Liver (tissue), 9 donors: ENCODE results near the gene ZKSCAN1. TPM values are rescaled to one million over a fixed set of nuclear protein-coding genes. Genes with fewer than 3 reads are reported as not detected.

Experiments used
- DNase-seq: peaks from one replicate; pipeline ENCODE4 v3.0.0-alpha.2; 2017; ENCODE audit warnings: low spot score
- H3K27ac ChIP-seq, 2 donors: one replicate each; pipeline ENCODE4 v1.7.0; 2013; ENCODE audit warnings: inconsistent platforms in 2 of 2, low read length in 2 of 2, control low read depth in 1 of 2, low read depth in 1 of 2, mild to moderate bottlenecking in 1 of 2
- H3K27me3 ChIP-seq, 4 donors: one replicate each; pipeline versions ENCODE4 v1.6.1 to v1.7.0; 2013; ENCODE audit warnings: low read length in 3 of 4, inconsistent platforms in 1 of 4, mild to moderate bottlenecking in 1 of 4, moderate library complexity in 1 of 4; ENCODE audit not compliant: control insufficient read depth in 4 of 4, insufficient read depth in 4 of 4
- H3K36me3 ChIP-seq, 4 donors: one replicate each; pipeline versions ENCODE4 v1.6.1 to v1.7.0; 2013; ENCODE audit warnings: low read length in 3 of 4, mild to moderate bottlenecking in 3 of 4, low read depth in 1 of 4, moderate library complexity in 1 of 4; ENCODE audit not compliant: control insufficient read depth in 4 of 4, insufficient read depth in 3 of 4
- H3K4me1 ChIP-seq, 4 donors: one replicate each; pipeline versions ENCODE4 v1.6.1 to v1.7.0; 2013; ENCODE audit warnings: low read length in 3 of 4, mild to moderate bottlenecking in 3 of 4, moderate library complexity in 1 of 4; ENCODE audit not compliant: control insufficient read depth in 4 of 4, insufficient read depth in 4 of 4
- H3K4me3 ChIP-seq, 3 donors: one replicate each; pipeline versions ENCODE4 v1.6.1 to v1.7.0; 2013; ENCODE audit warnings: low read length in 3 of 3, control low read depth in 1 of 3, low read depth in 1 of 3, mild to moderate bottlenecking in 1 of 3
- H3K9ac ChIP-seq, 2 donors: one replicate each; pipeline ENCODE4 v1.7.0; 2013; ENCODE audit warnings: low read length in 2 of 2, mild to moderate bottlenecking in 2 of 2, moderate library complexity in 2 of 2, control low read depth in 1 of 2, low read depth in 1 of 2
- H3K9me3 ChIP-seq, 4 donors: one replicate each; pipeline versions ENCODE4 v1.6.1 to v1.7.0; 2013; ENCODE audit warnings: low read length in 3 of 4; ENCODE audit not compliant: control insufficient read depth in 4 of 4
- CTCF ChIP-seq: fragments of 150-350 bp; IDR thresholded peaks from 2 replicates; pipeline ENCODE4 v1.5.1; 2017; ENCODE audit warnings: improper control_type of control experiment, low read depth, low read length; ENCODE audit not compliant: missing input control
- EGR1 ChIP-seq, 2 donors: IDR thresholded peaks; 2 replicates each; pipeline ENCODE4 v1.6.1; 2016 to 2018; ENCODE audit warnings: antibody characterized with exemption in 2 of 2, low read depth in 2 of 2
- FOXA1 ChIP-seq: IDR thresholded peaks from 2 replicates; pipeline ENCODE4 v1.6.1; 2016; ENCODE audit warnings: antibody characterized with exemption
- FOXA2 ChIP-seq: IDR thresholded peaks from 2 replicates; pipeline ENCODE4 v1.6.1; 2016; ENCODE audit warnings: antibody characterized with exemption
- GABPA ChIP-seq, 2 donors: IDR thresholded peaks in 1 of 2; conservative IDR thresholded peaks in 1 of 2; 2 replicates each; pipeline ENCODE4 v1.6.1; 2016; ENCODE audit warnings: antibody characterized with exemption in 2 of 2, mild to moderate bottlenecking in 1 of 2, moderate library complexity in 1 of 2
- HNF4G ChIP-seq: IDR thresholded peaks from 2 replicates; pipeline ENCODE4 v1.6.1; 2016; ENCODE audit warnings: antibody characterized with exemption
- JUND ChIP-seq, 2 donors: IDR thresholded peaks; 2 replicates each; pipeline ENCODE4 v1.6.1; 2016; ENCODE audit warnings: antibody characterized with exemption in 2 of 2
- NR2F2 ChIP-seq: IDR thresholded peaks from 2 replicates; pipeline ENCODE4 v1.6.1; 2016; ENCODE audit warnings: antibody characterized with exemption
- RAD21 ChIP-seq, 2 donors: IDR thresholded peaks; 2 replicates each; pipeline ENCODE4 v1.6.1; 2016; ENCODE audit warnings: antibody characterized with exemption in 2 of 2, mild to moderate bottlenecking in 2 of 2
- REST ChIP-seq: IDR thresholded peaks from 2 replicates; pipeline ENCODE4 v1.6.1; 2016; ENCODE audit warnings: antibody characterized with exemption, mild to moderate bottlenecking
- RXRA ChIP-seq, 2 donors: IDR thresholded peaks; 2 replicates each; pipeline ENCODE4 v1.6.1; 2017 to 2018; ENCODE audit warnings: antibody characterized with exemption in 2 of 2, mild to moderate bottlenecking in 1 of 2
- TAF1 ChIP-seq: conservative IDR thresholded peaks from 2 replicates; pipeline ENCODE4 v1.6.1; 2016; ENCODE audit warnings: antibody characterized with exemption, mild to moderate bottlenecking
- YY1 ChIP-seq: IDR thresholded peaks from 2 replicates; pipeline ENCODE4 v1.6.1; 2016; ENCODE audit warnings: antibody characterized with exemption, mild to moderate bottlenecking
- WGBS: extraction: QIAGEN DNeasy Blood & Tissue Kit; methylation state at CpG from one replicate; pipeline ENCODE4 v1.1.7; 2013; 5-methylcytosine and 5-hydroxymethylcytosine counted together
- polyA plus RNA-seq, 2 donors: library from polyadenylated mRNA; stranded (reverse) in 1 of 2; unstranded in 1 of 2; fragments of 200-250 nt in 1 of 2; fragments of >200 nt in 1 of 2; fragmentation: Nextera tagmentation in 1 of 2; extraction: Ambion mirVana in 1 of 2; gene quantifications; one replicate each; pipeline versions ENCODE4 v1.2.1 to v1.2.3, GENCODE V29; 2013 to 2015
- total RNA-seq, 2 donors: library from RNA; depleted of rRNA; stranded (reverse); fragments of >200 nt; gene quantifications; one replicate each; pipeline ENCODE4 v1.2.3, GENCODE V29; 2014
- TF ChIP-seq, protein P1 (sequence below): IDR thresholded peaks from 2 replicates; pipeline ENCODE4 v1.6.1; 2016; ENCODE audit warnings: antibody characterized with exemption
- donor health status: healthy.
- donor health status: healthy.
- donor health status: healthy.
- donor health status: healthy.
- donor health status: healthy.

The ZKSCAN1 gene
- total and polyA plus RNA-seq, 4 donors, result 11.8 to 117 (median 30.1) TPM

GRCh38 chr7:100024020-100024619 is 8.7 kb downstream of the ZKSCAN1 start (continued):
- TF ChIP-seq FOXA1, result peak; percentile 10

GRCh38 chr7:100027197-100027596 is 11.8 kb downstream of the ZKSCAN1 start:
- no peaks in the 10 kb centered on the region for H3K27me3 ChIP-seq
- H3K4me3 ChIP-seq, result no peak overlapping the region
- H3K36me3 ChIP-seq, result peaks cover 11 to 46% (median 43%) of the 10 kb centered on the region in 4 donors
- peaks cover 10 to 35% (median 23%) of the 10 kb centered on the region in 4 donors for H3K4me1 ChIP-seq
- no peak overlapping the region for H3K9ac ChIP-seq
- H3K9me3 ChIP-seq, result no peaks in the 10 kb centered on the region
- no peak for DNase-seq
- TF ChIP-seq YY1 (peak; percentile 21), HNF4G (no peak), RAD21 (IDR thresholded peaks at IDR 0.05) (no peak)
- peak overlapping the region; percentile 26 to 34 for H3K27ac ChIP-seq
- 67% methylated on average over 11 of the region's 11 CpGs for WGBS

DNA sequence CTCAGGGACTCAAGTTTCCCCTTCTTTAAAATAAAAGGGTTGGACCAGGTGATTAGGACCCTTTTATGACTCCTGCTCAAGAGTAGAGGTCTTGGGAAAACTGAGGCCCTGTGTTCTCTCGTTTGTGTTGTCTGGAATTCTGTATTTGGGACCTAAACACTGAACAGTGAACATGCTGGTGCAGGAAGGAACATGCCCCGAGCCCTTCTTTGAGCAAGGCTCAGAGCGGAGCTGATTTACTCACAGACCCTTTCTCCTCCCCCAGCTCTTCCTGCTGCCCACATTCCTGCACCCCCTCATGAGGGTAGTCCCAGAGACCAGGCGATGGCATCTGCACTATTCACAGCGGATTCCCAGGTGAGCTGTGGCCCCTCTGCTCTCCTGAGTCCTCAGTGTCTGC is 14.2 kb downstream of the ZKSCAN1 start:
- H3K9ac ChIP-seq, result no peak overlapping the region
- H3K4me1 ChIP-seq, result peaks cover 2 to 25% (median 18%) of the 10 kb centered on the region in 4 donors
- no peaks in the 10 kb centered on the region for H3K9me3 ChIP-seq
- 89% methylated on average over 5 of the region's 5 CpGs for WGBS
- peaks cover 10 to 61% (median 56%) of the 10 kb centered on the region in 4 donors for H3K36me3 ChIP-seq
- no peak for DNase-seq
- TF ChIP-seq EGR1 (IDR thresholded peaks at IDR 0.05; ENCODE audit: low read depth in 2 of 2), result no peak
- no peak for TF ChIP-seq JUND (IDR thresholded peaks at IDR 0.05)
- TF ChIP-seq REST, result no peak
- no peak for TF ChIP-seq RXRA (IDR thresholded peaks at IDR 0.05)
- no peak for TF ChIP-seq GABPA (IDR thresholded peaks at IDR 0.05 in 1 of 2, conservative IDR thresholded peaks at IDR 0.05 in 1 of 2)
- no peak for TF ChIP-seq FOXA2
- TF ChIP-seq YY1, result no peak
- no peak for TF ChIP-seq NR2F2
- TF ChIP-seq FOXA1, result no peak
- no peak for TF ChIP-seq HNF4G
- TF ChIP-seq, protein P1, sequence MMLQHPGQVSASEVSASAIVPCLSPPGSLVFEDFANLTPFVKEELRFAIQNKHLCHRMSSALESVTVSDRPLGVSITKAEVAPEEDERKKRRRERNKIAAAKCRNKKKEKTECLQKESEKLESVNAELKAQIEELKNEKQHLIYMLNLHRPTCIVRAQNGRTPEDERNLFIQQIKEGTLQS, result no peak
- no peak for TF ChIP-seq CTCF
- TF ChIP-seq TAF1, result no peak
- H3K27ac ChIP-seq, result no peak overlapping the region
- H3K27me3 ChIP-seq, result no peaks in the 10 kb centered on the region
- H3K4me3 ChIP-seq, result no peak overlapping the region
